ENCODE results near the gene ROR1.

The ROR1 gene

GRCh38 chr1:63772876-63773275, 941 bp upstream of the ROR1 start:
- H3K4me3 ChIP-seq (ENCODE audit: control insufficient read depth, low read depth, low read length): no peak overlapping the region
- no peak for TF ChIP-seq CTCF (conservative IDR thresholded peaks at IDR 0.05; ENCODE audit: control insufficient read depth, insufficient read depth, low read depth, low read length)

GRCh38 chr1:63773496-63773814, 362 bp upstream of the ROR1 start:
- peak overlapping the region; percentile 83 for H3K4me3 ChIP-seq (ENCODE audit: control insufficient read depth, low read depth, low read length)

More at GRCh38 chr1:63772876-63773275, 941 bp upstream of the ROR1 start:
- DNase-seq (ENCODE audit: low read depth): no peak

GRCh38 chr1:63774617-63775417, 1.0 kb downstream of the ROR1 start:
- peak; percentile 35 for DNase-seq (ENCODE audit: low read depth)
- H3K4me3 ChIP-seq (ENCODE audit: control insufficient read depth, low read depth, low read length): peak overlapping the region; percentile 83
- no peak for TF ChIP-seq CTCF (conservative IDR thresholded peaks at IDR 0.05; ENCODE audit: control insufficient read depth, insufficient read depth, low read depth, low read length)

More at GRCh38 chr1:63773496-63773814, 362 bp upstream of the ROR1 start:
- no peak for TF ChIP-seq CTCF (conservative IDR thresholded peaks at IDR 0.05; ENCODE audit: control insufficient read depth, insufficient read depth, low read depth, low read length)
- DNase-seq (ENCODE audit: low read depth): no peak

- peak overlapping the region; percentile 83 for H3K4me3 ChIP-seq (ENCODE audit: control insufficient read depth, low read depth, low read length)
- no peak for TF ChIP-seq CTCF (conservative IDR thresholded peaks at IDR 0.05; ENCODE audit: control insufficient read depth, insufficient read depth, low read depth, low read length)
- DNase-seq (ENCODE audit: low read depth): peak; percentile 51
Observed at GRCh38 chr1:63775418-63776127, 1.8 kb downstream of the ROR1 start.

- TF ChIP-seq CTCF (conservative IDR thresholded peaks at IDR 0.05; ENCODE audit: control insufficient read depth, insufficient read depth, low read depth, low read length): peak; percentile 34
- peak; percentile 16 for DNase-seq (ENCODE audit: low read depth)
- no peak overlapping the region for H3K4me3 ChIP-seq (ENCODE audit: control insufficient read depth, low read depth, low read length)
Observed at GRCh38 chr1:63777286-63777685, 3.5 kb downstream of the ROR1 start.

GRCh38 chr1:63777965-63778880, 4.4 kb downstream of the ROR1 start:
- DNase-seq (ENCODE audit: low read depth): no peak

More at GRCh38 chr1:63777965-63778880, 4.4 kb downstream of the ROR1 start:
- no peak for TF ChIP-seq CTCF (conservative IDR thresholded peaks at IDR 0.05; ENCODE audit: control insufficient read depth, insufficient read depth, low read depth, low read length)
- no peak overlapping the region for H3K4me3 ChIP-seq (ENCODE audit: control insufficient read depth, low read depth, low read length)
